ENCODE data around the gene CCDC134. TPM values are rescaled to one million over a fixed set of nuclear protein-coding genes. Genes with fewer than 3 reads are reported as not detected.

The CCDC134 gene
- total and polyA plus RNA-seq, 2 of the 13 experiments (the other 11 are each of a cell fraction or from before 2014, with no cell fraction given) = 4.8 to 17.4 TPM

DNA sequence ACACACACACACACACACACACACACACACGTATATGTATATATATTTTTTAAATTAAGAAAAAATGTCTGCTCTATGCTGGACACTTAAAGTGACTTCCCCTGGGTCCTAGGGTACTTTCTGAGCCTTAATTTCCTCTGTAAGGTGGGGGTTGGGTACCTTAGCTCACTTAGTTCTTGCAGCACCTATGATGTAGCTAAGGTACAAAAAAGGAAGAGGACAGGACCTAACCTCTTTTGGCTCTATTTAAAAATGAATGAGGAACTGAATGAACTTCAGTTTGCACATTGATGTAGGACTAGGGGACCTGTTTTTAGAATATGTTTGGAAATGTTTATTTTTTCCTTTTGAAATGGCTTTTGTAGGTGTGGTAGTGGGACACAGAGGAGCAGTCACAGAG, 43.6 kb downstream of the CCDC134 start (continued):
- TF ChIP-seq, protein P1, sequence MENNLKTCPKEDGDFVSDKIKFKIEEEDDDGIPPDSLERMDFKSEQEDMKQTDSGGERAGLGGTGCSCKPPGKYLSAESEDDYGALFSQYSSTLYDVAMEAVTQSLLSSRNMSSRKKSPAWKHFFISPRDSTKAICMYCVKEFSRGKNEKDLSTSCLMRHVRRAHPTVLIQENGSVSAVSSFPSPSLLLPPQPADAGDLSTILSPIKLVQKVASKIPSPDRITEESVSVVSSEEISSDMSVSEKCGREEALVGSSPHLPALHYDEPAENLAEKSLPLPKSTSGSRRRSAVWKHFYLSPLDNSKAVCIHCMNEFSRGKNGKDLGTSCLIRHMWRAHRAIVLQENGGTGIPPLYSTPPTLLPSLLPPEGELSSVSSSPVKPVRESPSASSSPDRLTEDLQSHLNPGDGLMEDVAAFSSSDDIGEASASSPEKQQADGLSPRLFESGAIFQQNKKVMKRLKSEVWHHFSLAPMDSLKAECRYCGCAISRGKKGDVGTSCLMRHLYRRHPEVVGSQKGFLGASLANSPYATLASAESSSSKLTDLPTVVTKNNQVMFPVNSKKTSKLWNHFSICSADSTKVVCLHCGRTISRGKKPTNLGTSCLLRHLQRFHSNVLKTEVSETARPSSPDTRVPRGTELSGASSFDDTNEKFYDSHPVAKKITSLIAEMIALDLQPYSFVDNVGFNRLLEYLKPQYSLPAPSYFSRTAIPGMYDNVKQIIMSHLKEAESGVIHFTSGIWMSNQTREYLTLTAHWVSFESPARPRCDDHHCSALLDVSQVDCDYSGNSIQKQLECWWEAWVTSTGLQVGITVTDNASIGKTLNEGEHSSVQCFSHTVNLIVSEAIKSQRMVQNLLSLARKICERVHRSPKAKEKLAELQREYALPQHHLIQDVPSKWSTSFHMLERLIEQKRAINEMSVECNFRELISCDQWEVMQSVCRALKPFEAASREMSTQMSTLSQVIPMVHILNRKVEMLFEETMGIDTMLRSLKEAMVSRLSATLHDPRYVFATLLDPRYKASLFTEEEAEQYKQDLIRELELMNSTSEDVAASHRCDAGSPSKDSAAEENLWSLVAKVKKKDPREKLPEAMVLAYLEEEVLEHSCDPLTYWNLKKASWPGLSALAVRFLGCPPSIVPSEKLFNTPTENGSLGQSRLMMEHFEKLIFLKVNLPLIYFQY (CRISPR knock-in tag; IDR thresholded peaks at IDR 0.05; ENCODE audit: borderline replicate concordance) = no peak
- TF ChIP-seq ZNF12 (CRISPR knock-in tag; IDR thresholded peaks at IDR 0.05) = no peak
- TF ChIP-seq, protein P2, sequence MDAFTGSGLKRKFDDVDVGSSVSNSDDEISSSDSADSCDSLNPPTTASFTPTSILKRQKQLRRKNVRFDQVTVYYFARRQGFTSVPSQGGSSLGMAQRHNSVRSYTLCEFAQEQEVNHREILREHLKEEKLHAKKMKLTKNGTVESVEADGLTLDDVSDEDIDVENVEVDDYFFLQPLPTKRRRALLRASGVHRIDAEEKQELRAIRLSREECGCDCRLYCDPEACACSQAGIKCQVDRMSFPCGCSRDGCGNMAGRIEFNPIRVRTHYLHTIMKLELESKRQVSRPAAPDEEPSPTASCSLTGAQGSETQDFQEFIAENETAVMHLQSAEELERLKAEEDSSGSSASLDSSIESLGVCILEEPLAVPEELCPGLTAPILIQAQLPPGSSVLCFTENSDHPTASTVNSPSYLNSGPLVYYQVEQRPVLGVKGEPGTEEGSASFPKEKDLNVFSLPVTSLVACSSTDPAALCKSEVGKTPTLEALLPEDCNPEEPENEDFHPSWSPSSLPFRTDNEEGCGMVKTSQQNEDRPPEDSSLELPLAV (CRISPR knock-in tag; conservative IDR thresholded peaks at IDR 0.05; ENCODE audit: low read depth) = no peak

DNA sequence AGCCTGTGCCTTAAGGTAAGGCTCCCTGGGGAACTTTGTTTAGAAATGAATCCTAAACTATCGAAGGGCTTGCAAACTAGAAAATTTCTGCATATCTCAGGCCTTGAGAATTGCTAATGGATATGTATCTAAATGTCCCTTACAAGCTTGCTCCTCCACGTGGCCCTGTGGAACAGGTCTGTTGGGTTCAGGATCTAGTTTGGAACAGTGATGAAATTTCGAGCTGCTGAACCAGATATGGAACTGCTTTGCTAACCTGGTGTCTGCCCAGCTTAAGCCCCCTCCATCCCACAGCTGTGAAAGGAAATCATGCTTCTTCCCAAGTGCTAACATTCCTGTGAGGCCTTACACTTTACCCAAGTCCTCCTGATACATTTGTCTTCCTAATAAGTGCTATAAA, 44.0 kb downstream of the CCDC134 start:
- peaks cover 6 to 30% of the 10 kb centered on the region in 2 experiments for H3K36me3 ChIP-seq (replicated peaks in 1 of 2; ENCODE audit: control insufficient read depth in 1 of 2, insufficient read depth in 2 of 2, low read length in 2 of 2)
- H3K27ac ChIP-seq (ENCODE audit: extremely low read length, insufficient read depth, low read length) = no peak overlapping the region
- 72% methylated on average over 3 of the region's 3 CpGs for WGBS (ENCODE audit: low lambda C conversion rate)
- peaks cover 90% of the 10 kb centered on the region for H4K20me1 ChIP-seq (ENCODE audit: insufficient read depth, low read length)
- POLR2A ChIA-PET = interaction anchor here (0.8 to 3.8 kb wide), 4 partner anchors 8 to 44 kb away, joined by 3 to 24 read pairs (median 4); partner anchors contain the start of genes CCDC134 and SREBF2
- in situ Hi-C loops (cut with HindIII; ENCODE audit: extremely low pct_ligation_motif_present, low pct_unique_long_range_greater_than_20kb) (no loop called here), intact Hi-C loops (cut with micrococcal nuclease; ENCODE audit: unreplicated experiment) (no loop called here)
- FAIRE-seq = no peak
- H3K4me3 ChIP-seq (replicated peaks in 1 of 3; ENCODE audit: insufficient read depth in 1 of 3, low read depth in 2 of 3, low read length in 3 of 3) = no peak overlapping the region
- DNase-seq (ENCODE audit: low spot score) = no peak
- BruUV-seq (replicated peaks) = no TSS peak
- H3K27me3 ChIP-seq (ENCODE audit: control insufficient read depth in 1 of 2, insufficient read depth in 2 of 2, low read length in 2 of 2) = no peaks in the 10 kb centered on the region
- peaks cover 80% of the 10 kb centered on the region for H3K4me1 ChIP-seq (ENCODE audit: insufficient read depth, low read length)
- CTCF ChIA-PET (ENCODE audit: low intra/inter-chr PET ratio, low total read pairs) = no interaction called here
- H3K79me2 ChIP-seq (ENCODE audit: insufficient read depth, low read length) = peaks cover 98% of the 10 kb centered on the region
- ATAC-seq = no peak
- no peak overlapping the region; the same call in 1 of the 2 replicates for H3K4me2 ChIP-seq (ENCODE audit: low read depth, low read length)
- H3K9me3 ChIP-seq (ENCODE audit: low read length) = no peaks in the 10 kb centered on the region
- no peak overlapping the region for H2AFZ ChIP-seq (ENCODE audit: low read length)
- no peak overlapping the region for H3K9ac ChIP-seq (ENCODE audit: insufficient read depth, low read depth, low read length)
- TF ChIP-seq HMG20A (CRISPR knock-in tag; IDR thresholded peaks at IDR 0.05; ENCODE audit: borderline replicate concordance) = no peak
- TF ChIP-seq TAF1 (CRISPR knock-in tag; IDR thresholded peaks at IDR 0.05) = no peak
- TF ChIP-seq, protein P3, sequence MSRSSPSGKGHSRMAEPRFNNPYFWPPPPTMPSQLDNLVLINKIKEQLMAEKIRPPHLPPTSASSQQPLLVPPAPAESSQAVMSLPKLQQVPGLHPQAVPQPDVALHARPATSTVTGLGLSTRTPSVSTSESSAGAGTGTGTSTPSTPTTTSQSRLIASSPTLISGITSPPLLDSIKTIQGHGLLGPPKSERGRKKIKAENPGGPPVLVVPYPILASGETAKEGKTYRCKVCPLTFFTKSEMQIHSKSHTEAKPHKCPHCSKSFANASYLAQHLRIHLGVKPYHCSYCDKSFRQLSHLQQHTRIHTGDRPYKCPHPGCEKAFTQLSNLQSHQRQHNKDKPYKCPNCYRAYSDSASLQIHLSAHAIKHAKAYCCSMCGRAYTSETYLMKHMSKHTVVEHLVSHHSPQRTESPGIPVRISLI (CRISPR knock-in tag; IDR thresholded peaks at IDR 0.05; ENCODE audit: borderline replicate concordance) = no peak
- TF ChIP-seq, protein P4, sequence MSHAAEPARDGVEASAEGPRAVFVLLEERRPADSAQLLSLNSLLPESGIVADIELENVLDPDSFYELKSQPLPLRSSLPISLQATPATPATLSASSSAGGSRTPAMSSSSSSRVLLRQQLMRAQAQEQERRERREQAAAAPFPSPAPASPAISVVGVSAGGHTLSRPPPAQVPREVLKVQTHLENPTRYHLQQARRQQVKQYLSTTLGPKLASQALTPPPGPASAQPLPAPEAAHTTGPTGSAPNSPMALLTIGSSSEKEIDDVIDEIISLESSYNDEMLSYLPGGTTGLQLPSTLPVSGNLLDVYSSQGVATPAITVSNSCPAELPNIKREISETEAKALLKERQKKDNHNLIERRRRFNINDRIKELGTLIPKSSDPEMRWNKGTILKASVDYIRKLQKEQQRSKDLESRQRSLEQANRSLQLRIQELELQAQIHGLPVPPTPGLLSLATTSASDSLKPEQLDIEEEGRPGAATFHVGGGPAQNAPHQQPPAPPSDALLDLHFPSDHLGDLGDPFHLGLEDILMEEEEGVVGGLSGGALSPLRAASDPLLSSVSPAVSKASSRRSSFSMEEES (CRISPR knock-in tag; IDR thresholded peaks at IDR 0.05) = no peak
- TF ChIP-seq ZNF703 (CRISPR knock-in tag; IDR thresholded peaks at IDR 0.05; ENCODE audit: borderline replicate concordance) = no peak
- TF ChIP-seq CEBPB (IDR thresholded peaks at IDR 0.05; ENCODE audit: borderline replicate concordance, low read depth, low read length) = no peak
- no peak for TF ChIP-seq ZNF431 (CRISPR knock-in tag; IDR thresholded peaks at IDR 0.05; ENCODE audit: borderline replicate concordance, low read depth)
- no peak for TF ChIP-seq ZNF224 (CRISPR knock-in tag; IDR thresholded peaks at IDR 0.05)
- TF ChIP-seq ZNF468 (CRISPR knock-in tag; IDR thresholded peaks at IDR 0.05) = no peak
- no peak for TF ChIP-seq ZNF501 (CRISPR knock-in tag; IDR thresholded peaks at IDR 0.05)
- TF ChIP-seq, protein P5, sequence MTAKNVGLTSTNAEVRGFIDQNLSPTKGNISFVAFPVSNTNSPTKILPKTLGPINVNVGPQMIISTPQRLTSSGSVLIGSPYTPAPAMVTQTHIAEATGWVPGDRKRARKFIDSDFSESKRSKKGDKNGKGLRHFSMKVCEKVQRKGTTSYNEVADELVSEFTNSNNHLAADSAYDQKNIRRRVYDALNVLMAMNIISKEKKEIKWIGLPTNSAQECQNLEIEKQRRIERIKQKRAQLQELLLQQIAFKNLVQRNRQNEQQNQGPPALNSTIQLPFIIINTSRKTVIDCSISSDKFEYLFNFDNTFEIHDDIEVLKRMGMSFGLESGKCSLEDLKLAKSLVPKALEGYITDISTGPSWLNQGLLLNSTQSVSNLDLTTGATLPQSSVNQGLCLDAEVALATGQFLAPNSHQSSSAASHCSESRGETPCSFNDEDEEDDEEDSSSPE (CRISPR knock-in tag; IDR thresholded peaks at IDR 0.05) = no peak
